WTC11 (cell line): ENCODE data around the gene UBA1. TPM values are rescaled to one million over a fixed set of nuclear protein-coding genes. Genes with fewer than 3 reads are reported as not detected.

Experiments
- ATAC-seq: fragments of 200-7000 bp; cut with Tn5 transposase; 2 replicates; pipeline ENCODE4 v1.10.0; 2021; ENCODE audit warnings: mild to moderate bottlenecking, moderate library complexity
- CTCF ChIA-PET: fragments of 300-600 bp; sonication (Branson Sonifier 250); formaldehyde crosslinking; loops from one replicate; lab custom pipeline; 2021; ENCODE audit warnings: antibody characterized with exemption; lab: Charles Lee
- POLR2A ChIA-PET: fragments of 350-600 bp; sonication (Branson Sonifier 250); formaldehyde crosslinking; loops from one replicate; lab custom pipeline; 2021; ENCODE audit warnings: antibody characterized with exemption; lab: Charles Lee
- DNase-seq: peaks from one replicate; pipeline ENCODE4 v3.0.0; 2021; ENCODE audit warnings: low spot score
- H3K27ac Mint-ChIP-seq: 2 replicates; pipeline ENCODE4 v1.8.0; 2021; ENCODE audit warnings: mixed read lengths
- H3K27me3 Mint-ChIP-seq: 2 replicates; pipeline ENCODE4 v1.8.0; 2021; ENCODE audit warnings: low read depth, mild to moderate bottlenecking, moderate library complexity, mixed read lengths
- H3K36me3 Mint-ChIP-seq: 2 replicates; pipeline ENCODE4 v1.8.0; 2021; ENCODE audit warnings: mixed read lengths
- H3K4me1 Mint-ChIP-seq: 2 replicates; pipeline ENCODE4 v1.8.0; 2022; ENCODE audit warnings: mixed read lengths
- H3K4me3 Mint-ChIP-seq: 2 replicates; pipeline ENCODE4 v1.8.0; 2021; ENCODE audit warnings: mild to moderate bottlenecking, moderate library complexity, mixed read lengths
- H3K9me3 Mint-ChIP-seq: 2 replicates; pipeline ENCODE4 v1.8.0; 2021; ENCODE audit warnings: mixed read lengths
- CREB1 ChIP-seq: sonication (generic); formaldehyde crosslinking; IDR thresholded peaks from 2 replicates; pipeline ENCODE4 v1.8.0; 2023; ENCODE audit warnings: mild to moderate bottlenecking, missing genetic modification reagents
- EMX1 ChIP-seq: fragments of 250-450 bp; sonication (Bioruptor Pico); IDR thresholded peaks from 2 replicates; pipeline ENCODE4 v1.8.0; 2021; ENCODE audit warnings: mild to moderate bottlenecking
- GABPB1 ChIP-seq: sonication (generic); formaldehyde crosslinking; IDR thresholded peaks from 2 replicates; pipeline ENCODE4 v1.8.1; 2023; ENCODE audit warnings: mild to moderate bottlenecking, missing genetic modification reagents
- GRHL2 ChIP-seq: fragments of 250-450 bp; sonication (Bioruptor Pico); IDR thresholded peaks from 2 replicates; pipeline ENCODE4 v1.8.0; 2022; ENCODE audit warnings: mild to moderate bottlenecking, moderate library complexity; ENCODE audit not compliant: insufficient replicate concordance, severe bottlenecking
- MYBL2 ChIP-seq: sonication (generic); formaldehyde crosslinking; IDR thresholded peaks from 2 replicates; pipeline ENCODE4 v1.8.1; 2023; ENCODE audit warnings: mild to moderate bottlenecking, moderate library complexity, missing genetic modification reagents
- PRRX2 ChIP-seq: fragments of 250-450 bp; sonication (Bioruptor Pico); IDR thresholded peaks from 2 replicates; pipeline ENCODE4 v1.8.0; 2021; ENCODE audit warnings: mild to moderate bottlenecking
- total RNA-seq: library from RNA; stranded (reverse); gene quantifications from 3 replicates; pipeline ENCODE4 v1.2.3, GENCODE V29; 2021
- TF ChIP-seq, protein P1 (sequence below): fragments of 250-450 bp; sonication (Bioruptor Pico); IDR thresholded peaks from 2 replicates; pipeline ENCODE4 v2.1.2; 2022; ENCODE audit warnings: mild to moderate bottlenecking, moderate library complexity
- TF ChIP-seq, protein P2 (sequence below): sonication (generic); formaldehyde crosslinking; IDR thresholded peaks from 2 replicates; pipeline ENCODE4 v1.8.1; 2023; ENCODE audit warnings: mild to moderate bottlenecking, moderate library complexity, missing genetic modification reagents
- TF ChIP-seq, protein P3 (sequence below): fragments of 250-450 bp; sonication (Bioruptor Pico); conservative IDR thresholded peaks from 2 replicates; pipeline ENCODE4 v1.9.0; 2021; ENCODE audit warnings: mild to moderate bottlenecking
- TF ChIP-seq, protein P4 (sequence below): sonication (generic); formaldehyde crosslinking; IDR thresholded peaks from 2 replicates; pipeline ENCODE4 v1.8.1; 2023; ENCODE audit warnings: mild to moderate bottlenecking, missing genetic modification reagents, moderate library complexity
- TF ChIP-seq, protein P5 (sequence below): fragments of 250-450 bp; sonication (Bioruptor Pico); IDR thresholded peaks from 2 replicates; pipeline ENCODE4 v1.9.0; 2021; ENCODE audit warnings: mild to moderate bottlenecking, borderline replicate concordance

The UBA1 gene
- total RNA-seq, 1 experiment from 2014 or later: 379 TPM

DNA sequence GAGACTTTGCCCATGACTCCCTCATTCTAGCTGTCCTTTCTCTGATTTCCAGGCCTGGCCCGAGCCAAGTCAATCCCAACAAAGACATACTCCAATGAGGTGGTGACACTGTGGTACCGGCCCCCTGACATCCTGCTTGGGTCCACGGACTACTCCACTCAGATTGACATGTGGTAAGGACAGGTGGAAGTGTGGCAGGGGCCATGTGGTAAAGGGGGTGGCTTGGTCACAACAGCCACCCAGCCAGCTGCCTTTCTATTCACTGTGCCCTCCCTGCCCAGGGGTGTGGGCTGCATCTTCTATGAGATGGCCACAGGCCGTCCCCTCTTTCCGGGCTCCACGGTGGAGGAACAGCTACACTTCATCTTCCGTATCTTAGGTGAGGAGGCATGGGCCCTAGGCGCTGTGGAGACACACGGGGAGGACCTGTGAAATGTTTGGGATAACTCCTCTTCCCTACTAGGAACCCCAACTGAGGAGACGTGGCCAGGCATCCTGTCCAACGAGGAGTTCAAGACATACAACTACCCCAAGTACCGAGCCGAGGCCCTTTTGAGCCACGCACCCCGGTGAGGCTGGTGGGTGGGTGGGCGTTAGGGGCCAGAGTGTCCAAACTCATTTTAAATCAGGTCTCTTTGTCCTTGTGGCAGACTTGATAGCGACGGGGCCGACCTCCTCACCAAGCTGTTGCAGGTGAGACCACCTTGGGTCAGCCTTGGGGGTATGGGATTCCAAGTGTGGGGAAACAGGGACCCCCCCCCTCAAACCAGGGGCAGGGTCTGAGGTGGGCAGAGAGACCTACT is 33.1 kb downstream of the UBA1 start:
- no peak for ATAC-seq
- CTCF ChIA-PET: interaction anchor here (0.8 kb wide), 1 partner anchor 145 kb away, joined by 5 read pairs; no protein-coding TSS in a partner anchor

DNA sequence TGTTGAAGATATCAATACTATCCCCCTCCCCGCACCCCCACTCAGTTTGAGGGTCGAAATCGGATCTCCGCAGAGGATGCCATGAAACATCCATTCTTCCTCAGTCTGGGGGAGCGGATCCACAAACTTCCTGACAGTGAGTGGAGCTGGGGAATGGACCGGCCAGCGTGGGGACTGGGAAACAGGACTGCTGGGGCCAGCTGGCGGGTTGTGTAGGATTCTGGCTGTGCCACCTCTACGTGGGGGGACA is 33.6 kb downstream of the UBA1 start:
- no peak for TF ChIP-seq PRRX2
- H3K9me3 Mint-ChIP-seq: no peaks in the 10 kb centered on the region
- no peak overlapping the region for H3K4me3 Mint-ChIP-seq
- CTCF ChIA-PET: no interaction called here
- 0 out of 2 replicates have a peak, but pooled peaks cover 2% of the 10 kb centered on the region for H3K4me1 Mint-ChIP-seq
- H3K36me3 Mint-ChIP-seq: peaks cover 45% of the 10 kb centered on the region
- ATAC-seq (no peak), DNase-seq (no peak)
- no peaks in the 10 kb centered on the region for H3K27me3 Mint-ChIP-seq
- POLR2A ChIA-PET: no interaction called here
- H3K27ac Mint-ChIP-seq: no peak overlapping the region

More for the DNA sequence above, 33.1 kb downstream of the UBA1 start:
- Mint-ChIP-seq H3K4me3 (no peak overlapping the region), H3K36me3 (peaks cover 45% of the 10 kb centered on the region), H3K27ac (no peak overlapping the region; the same call in 1 of the 2 replicates), H3K4me1 (0 out of 2 replicates have a peak, but pooled peaks cover 2% of the 10 kb centered on the region), H3K9me3 (no peaks in the 10 kb centered on the region), H3K27me3 (no peaks in the 10 kb centered on the region)
- no peak for DNase-seq
- POLR2A ChIA-PET: interaction anchor here (0.6 kb wide), 1 partner anchor 45 kb away, joined by 3 read pairs; no protein-coding TSS in a partner anchor
- TF ChIP-seq GABPB1 (CRISPR knock-in tag) (no peak), GRHL2 (CRISPR knock-in tag) (no peak), MYBL2 (CRISPR knock-in tag) (no peak), EMX1 (no peak), CREB1 (CRISPR knock-in tag) (no peak)
- TF ChIP-seq, protein P1, sequence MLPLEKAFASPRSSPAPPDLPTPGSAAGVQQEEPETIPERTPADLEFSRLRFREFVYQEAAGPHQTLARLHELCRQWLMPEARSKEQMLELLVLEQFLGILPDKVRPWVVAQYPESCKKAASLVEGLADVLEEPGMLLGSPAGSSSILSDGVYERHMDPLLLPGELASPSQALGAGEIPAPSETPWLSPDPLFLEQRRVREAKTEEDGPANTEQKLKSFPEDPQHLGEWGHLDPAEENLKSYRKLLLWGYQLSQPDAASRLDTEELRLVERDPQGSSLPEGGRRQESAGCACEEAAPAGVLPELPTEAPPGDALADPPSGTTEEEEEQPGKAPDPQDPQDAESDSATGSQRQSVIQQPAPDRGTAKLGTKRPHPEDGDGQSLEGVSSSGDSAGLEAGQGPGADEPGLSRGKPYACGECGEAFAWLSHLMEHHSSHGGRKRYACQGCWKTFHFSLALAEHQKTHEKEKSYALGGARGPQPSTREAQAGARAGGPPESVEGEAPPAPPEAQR: no peak
- TF ChIP-seq, protein P2, sequence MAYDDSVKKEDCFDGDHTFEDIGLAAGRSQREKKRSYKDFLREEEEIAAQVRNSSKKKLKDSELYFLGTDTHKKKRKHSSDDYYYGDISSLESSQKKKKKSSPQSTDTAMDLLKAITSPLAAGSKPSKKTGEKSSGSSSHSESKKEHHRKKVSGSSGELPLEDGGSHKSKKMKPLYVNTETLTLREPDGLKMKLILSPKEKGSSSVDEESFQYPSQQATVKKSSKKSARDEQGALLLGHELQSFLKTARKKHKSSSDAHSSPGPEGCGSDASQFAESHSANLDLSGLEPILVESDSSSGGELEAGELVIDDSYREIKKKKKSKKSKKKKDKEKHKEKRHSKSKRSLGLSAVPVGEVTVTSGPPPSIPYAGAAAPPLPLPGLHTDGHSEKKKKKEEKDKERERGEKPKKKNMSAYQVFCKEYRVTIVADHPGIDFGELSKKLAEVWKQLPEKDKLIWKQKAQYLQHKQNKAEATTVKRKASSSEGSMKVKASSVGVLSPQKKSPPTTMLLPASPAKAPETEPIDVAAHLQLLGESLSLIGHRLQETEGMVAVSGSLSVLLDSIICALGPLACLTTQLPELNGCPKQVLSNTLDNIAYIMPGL: no peak
- TF ChIP-seq, protein P3, sequence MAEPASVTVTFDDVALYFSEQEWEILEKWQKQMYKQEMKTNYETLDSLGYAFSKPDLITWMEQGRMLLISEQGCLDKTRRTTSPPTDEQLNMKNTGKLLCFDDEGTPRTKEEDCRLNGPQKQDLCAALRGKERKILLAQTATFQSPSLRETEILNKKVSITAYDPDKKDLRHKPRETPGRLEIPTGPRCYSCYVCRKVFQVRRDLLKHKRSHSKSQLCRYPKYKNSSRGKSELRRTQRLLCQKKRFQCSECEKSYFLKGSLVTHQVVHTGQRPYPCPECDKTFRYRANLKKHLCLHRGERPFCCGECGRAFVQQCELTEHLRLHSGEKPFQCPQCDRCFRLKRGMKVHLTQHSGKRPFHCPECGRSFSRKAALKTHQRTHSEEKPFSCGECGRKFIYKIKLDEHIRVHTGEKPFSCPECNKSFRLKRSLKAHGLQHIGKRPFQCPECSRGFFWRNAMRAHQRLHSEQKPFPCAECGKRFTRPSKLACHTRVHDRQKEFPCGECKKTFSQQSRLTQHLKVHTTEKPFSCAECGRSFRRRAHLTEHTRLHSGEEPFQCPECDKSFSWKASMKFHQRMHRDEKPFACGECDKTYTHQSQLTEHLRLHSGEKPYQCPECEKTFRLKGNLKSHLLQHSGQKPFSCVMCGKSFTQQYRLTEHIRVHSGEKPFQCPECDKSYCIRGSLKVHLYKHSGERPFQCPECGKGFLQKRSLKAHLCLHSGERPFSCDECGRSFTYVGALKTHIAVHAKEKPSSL (CRISPR knock-in tag): no peak
- TF ChIP-seq, protein P4, sequence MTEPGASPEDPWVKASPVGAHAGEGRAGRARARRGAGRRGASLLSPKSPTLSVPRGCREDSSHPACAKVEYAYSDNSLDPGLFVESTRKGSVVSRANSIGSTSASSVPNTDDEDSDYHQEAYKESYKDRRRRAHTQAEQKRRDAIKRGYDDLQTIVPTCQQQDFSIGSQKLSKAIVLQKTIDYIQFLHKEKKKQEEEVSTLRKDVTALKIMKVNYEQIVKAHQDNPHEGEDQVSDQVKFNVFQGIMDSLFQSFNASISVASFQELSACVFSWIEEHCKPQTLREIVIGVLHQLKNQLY: no peak
- TF ChIP-seq, protein P5, sequence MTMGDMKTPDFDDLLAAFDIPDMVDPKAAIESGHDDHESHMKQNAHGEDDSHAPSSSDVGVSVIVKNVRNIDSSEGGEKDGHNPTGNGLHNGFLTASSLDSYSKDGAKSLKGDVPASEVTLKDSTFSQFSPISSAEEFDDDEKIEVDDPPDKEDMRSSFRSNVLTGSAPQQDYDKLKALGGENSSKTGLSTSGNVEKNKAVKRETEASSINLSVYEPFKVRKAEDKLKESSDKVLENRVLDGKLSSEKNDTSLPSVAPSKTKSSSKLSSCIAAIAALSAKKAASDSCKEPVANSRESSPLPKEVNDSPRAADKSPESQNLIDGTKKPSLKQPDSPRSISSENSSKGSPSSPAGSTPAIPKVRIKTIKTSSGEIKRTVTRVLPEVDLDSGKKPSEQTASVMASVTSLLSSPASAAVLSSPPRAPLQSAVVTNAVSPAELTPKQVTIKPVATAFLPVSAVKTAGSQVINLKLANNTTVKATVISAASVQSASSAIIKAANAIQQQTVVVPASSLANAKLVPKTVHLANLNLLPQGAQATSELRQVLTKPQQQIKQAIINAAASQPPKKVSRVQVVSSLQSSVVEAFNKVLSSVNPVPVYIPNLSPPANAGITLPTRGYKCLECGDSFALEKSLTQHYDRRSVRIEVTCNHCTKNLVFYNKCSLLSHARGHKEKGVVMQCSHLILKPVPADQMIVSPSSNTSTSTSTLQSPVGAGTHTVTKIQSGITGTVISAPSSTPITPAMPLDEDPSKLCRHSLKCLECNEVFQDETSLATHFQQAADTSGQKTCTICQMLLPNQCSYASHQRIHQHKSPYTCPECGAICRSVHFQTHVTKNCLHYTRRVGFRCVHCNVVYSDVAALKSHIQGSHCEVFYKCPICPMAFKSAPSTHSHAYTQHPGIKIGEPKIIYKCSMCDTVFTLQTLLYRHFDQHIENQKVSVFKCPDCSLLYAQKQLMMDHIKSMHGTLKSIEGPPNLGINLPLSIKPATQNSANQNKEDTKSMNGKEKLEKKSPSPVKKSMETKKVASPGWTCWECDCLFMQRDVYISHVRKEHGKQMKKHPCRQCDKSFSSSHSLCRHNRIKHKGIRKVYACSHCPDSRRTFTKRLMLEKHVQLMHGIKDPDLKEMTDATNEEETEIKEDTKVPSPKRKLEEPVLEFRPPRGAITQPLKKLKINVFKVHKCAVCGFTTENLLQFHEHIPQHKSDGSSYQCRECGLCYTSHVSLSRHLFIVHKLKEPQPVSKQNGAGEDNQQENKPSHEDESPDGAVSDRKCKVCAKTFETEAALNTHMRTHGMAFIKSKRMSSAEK: no peak
